PC-3 (cell line): ENCODE data around the gene GXYLT2.

Experiments
- CTCF ChIP-seq: fragments of 300-600 bp; sonication (generic); conservative IDR thresholded peaks from 2 replicates; pipeline ENCODE4 v1.5.1; 2017; ENCODE audit warnings: antibody characterized with exemption, low read depth, mild to moderate bottlenecking, low read length
- EZH2 ChIP-seq: fragments of 300-600 bp; sonication (generic); IDR thresholded peaks from one replicate; pipeline ENCODE4 v1.6.1; 2017; ENCODE audit warnings: antibody characterized with exemption, mild to moderate bottlenecking, low read length; ENCODE audit not compliant: unreplicated experiment

GRCh38 chr3:73026111-73026759, 138.4 kb downstream of the GXYLT2 start:
- no peak for TF ChIP-seq EZH2
- TF ChIP-seq CTCF, result no peak
